ENCODE measurements around the gene CHRNA4. TPM values are rescaled to one million over a fixed set of nuclear protein-coding genes. Genes with fewer than 3 reads are reported as not detected.

CHRNA4 gene
- total and polyA plus RNA-seq, 4 donors, result not detected

- Histone ChIP-seq H3K4me3 (ENCODE audit: low read length in 2 of 2) (no peak overlapping the region), H3K4me1 (ENCODE audit: control insufficient read depth in 1 of 2, insufficient read depth in 2 of 2, low read length in 2 of 2) (no peaks in the 10 kb centered on the region), H3K36me3 (ENCODE audit: control insufficient read depth in 1 of 2, insufficient read depth in 2 of 2, low read length in 1 of 2) (no peaks in the 10 kb centered on the region), H3K27ac (ENCODE audit: low read depth in 1 of 2, low read length in 2 of 2) (no peak overlapping the region), H3K9me3 (ENCODE audit: control insufficient read depth, low read length) (no peaks in the 10 kb centered on the region), H3K27me3 (ENCODE audit: control insufficient read depth in 1 of 2, insufficient read depth in 2 of 2, low read length in 1 of 2) (no peaks in the 10 kb centered on the region)
- DNase-seq (no peak), ATAC-seq (ENCODE audit: low FRiP score) (no peak)
- WGBS, 2 donors, result 21 to 28% methylated on average over 18 of the region's 18 CpGs
- intact Hi-C loops (cut with DNase I), result no loop called here
Observed at GRCh38 chr20:63296531-63297299, 64.4 kb downstream of the CHRNA4 start.

- Histone ChIP-seq H3K27me3 (ENCODE audit: control insufficient read depth in 1 of 2, insufficient read depth in 2 of 2, low read length in 1 of 2) (no peaks in the 10 kb centered on the region), H3K36me3 (ENCODE audit: control insufficient read depth in 1 of 2, insufficient read depth in 2 of 2, low read length in 1 of 2) (no peaks in the 10 kb centered on the region), H3K4me3 (ENCODE audit: low read length in 2 of 2) (no peak overlapping the region), H3K27ac (ENCODE audit: low read depth in 1 of 2, low read length in 2 of 2) (no peak overlapping the region), H3K4me1 (ENCODE audit: control insufficient read depth in 1 of 2, insufficient read depth in 2 of 2, low read length in 2 of 2) (no peaks in the 10 kb centered on the region), H3K9me3 (ENCODE audit: control insufficient read depth, low read length) (no peaks in the 10 kb centered on the region)
- ATAC-seq (ENCODE audit: low FRiP score), result no peak
- WGBS, 2 donors, result 12 to 13% methylated on average over 20 of the region's 20 CpGs
- intact Hi-C loops (cut with DNase I), result no loop called here
- no peak for DNase-seq
Observed at GRCh38 chr20:63295846-63296245, 65.3 kb downstream of the CHRNA4 start.

- H3K27me3 ChIP-seq (ENCODE audit: control insufficient read depth in 1 of 2, insufficient read depth in 2 of 2, low read length in 1 of 2), result no peaks in the 10 kb centered on the region
- no peak for ATAC-seq (ENCODE audit: low FRiP score)
- no peak for DNase-seq
- no peaks in the 10 kb centered on the region for H3K4me1 ChIP-seq (ENCODE audit: control insufficient read depth in 1 of 2, insufficient read depth in 2 of 2, low read length in 2 of 2)
- no peak overlapping the region for H3K4me3 ChIP-seq (ENCODE audit: low read length in 2 of 2)
- H3K9me3 ChIP-seq (ENCODE audit: control insufficient read depth, low read length), result no peaks in the 10 kb centered on the region
- WGBS, 2 donors, result 19 to 21% methylated on average over 17 of the region's 17 CpGs
- no peaks in the 10 kb centered on the region for H3K36me3 ChIP-seq (ENCODE audit: control insufficient read depth in 1 of 2, insufficient read depth in 2 of 2, low read length in 1 of 2)
- H3K27ac ChIP-seq (ENCODE audit: low read depth in 1 of 2, low read length in 2 of 2), result no peak overlapping the region
- intact Hi-C loops (cut with DNase I), result no loop called here
Observed at GRCh38 chr20:63295422-63295821, 65.7 kb downstream of the CHRNA4 start.

GRCh38 chr20:63295018-63295417 is 66.1 kb downstream of the CHRNA4 start:
- no peak overlapping the region for H3K27ac ChIP-seq (ENCODE audit: low read depth in 1 of 2, low read length in 2 of 2)
- DNase-seq, result no peak
- no peak overlapping the region for H3K4me3 ChIP-seq (ENCODE audit: low read length in 2 of 2)
- intact Hi-C loops (cut with DNase I), result no loop called here
- no peaks in the 10 kb centered on the region for H3K36me3 ChIP-seq (ENCODE audit: control insufficient read depth in 1 of 2, insufficient read depth in 2 of 2, low read length in 1 of 2)
- no peak for ATAC-seq (ENCODE audit: low FRiP score)
- no peaks in the 10 kb centered on the region for H3K27me3 ChIP-seq (ENCODE audit: control insufficient read depth in 1 of 2, insufficient read depth in 2 of 2, low read length in 1 of 2)
- H3K9me3 ChIP-seq (ENCODE audit: control insufficient read depth, low read length), result no peaks in the 10 kb centered on the region
- no peaks in the 10 kb centered on the region for H3K4me1 ChIP-seq (ENCODE audit: control insufficient read depth in 1 of 2, insufficient read depth in 2 of 2, low read length in 2 of 2)
- 32 to 34% methylated on average over 19 of the region's 19 CpGs for WGBS, 2 donors

- intact Hi-C loops (cut with DNase I), result no loop called here
- H3K27ac ChIP-seq (ENCODE audit: low read depth in 1 of 2, low read length in 2 of 2), result no peak overlapping the region
- DNase-seq, result no peak
- H3K9me3 ChIP-seq (ENCODE audit: control insufficient read depth, low read length), result no peaks in the 10 kb centered on the region
- H3K4me1 ChIP-seq (ENCODE audit: control insufficient read depth in 1 of 2, insufficient read depth in 2 of 2, low read length in 2 of 2), result no peaks in the 10 kb centered on the region
- H3K4me3 ChIP-seq (ENCODE audit: low read length in 2 of 2), result no peak overlapping the region
- no peaks in the 10 kb centered on the region for H3K27me3 ChIP-seq (ENCODE audit: control insufficient read depth in 1 of 2, insufficient read depth in 2 of 2, low read length in 1 of 2)
- no peaks in the 10 kb centered on the region for H3K36me3 ChIP-seq (ENCODE audit: control insufficient read depth in 1 of 2, insufficient read depth in 2 of 2, low read length in 1 of 2)
- 76% methylated on average over 12 of the region's 12 CpGs for WGBS, 2 donors
- ATAC-seq (ENCODE audit: low FRiP score), result no peak
Observed at GRCh38 chr20:63294536-63294900, 66.6 kb downstream of the CHRNA4 start.

- Histone ChIP-seq H3K27ac (ENCODE audit: low read depth in 1 of 2, low read length in 2 of 2) (no peak overlapping the region), H3K27me3 (ENCODE audit: control insufficient read depth in 1 of 2, insufficient read depth in 2 of 2, low read length in 1 of 2) (no peaks in the 10 kb centered on the region), H3K4me3 (ENCODE audit: low read length in 2 of 2) (no peak overlapping the region), H3K9me3 (ENCODE audit: control insufficient read depth, low read length) (no peaks in the 10 kb centered on the region), H3K36me3 (ENCODE audit: control insufficient read depth in 1 of 2, insufficient read depth in 2 of 2, low read length in 1 of 2) (no peaks in the 10 kb centered on the region), H3K4me1 (ENCODE audit: control insufficient read depth in 1 of 2, insufficient read depth in 2 of 2, low read length in 2 of 2) (no peaks in the 10 kb centered on the region)
- intact Hi-C loops (cut with DNase I), result no loop called here
- WGBS, 2 donors, result 53% methylated on average over 17 to 22 of the region's 22 CpGs
- DNase-seq (peak in 1 of 2 donors; percentile 32), ATAC-seq (ENCODE audit: low FRiP score) (no peak)
Observed at GRCh38 chr20:63293871-63294535, 67.1 kb downstream of the CHRNA4 start.

- Histone ChIP-seq H3K27ac (ENCODE audit: low read depth in 1 of 2, low read length in 2 of 2) (no peak overlapping the region), H3K4me3 (ENCODE audit: low read length in 2 of 2) (no peak overlapping the region), H3K27me3 (ENCODE audit: control insufficient read depth in 1 of 2, insufficient read depth in 2 of 2, low read length in 1 of 2) (no peaks in the 10 kb centered on the region), H3K4me1 (ENCODE audit: control insufficient read depth in 1 of 2, insufficient read depth in 2 of 2, low read length in 2 of 2) (no peaks in the 10 kb centered on the region), H3K36me3 (ENCODE audit: control insufficient read depth in 1 of 2, insufficient read depth in 2 of 2, low read length in 1 of 2) (peaks cover 0 to under 1% of the 10 kb centered on the region in 2 donors), H3K9me3 (ENCODE audit: control insufficient read depth, low read length) (no peaks in the 10 kb centered on the region)
- intact Hi-C loops (cut with DNase I), result no loop called here
- 38 to 44% methylated on average over 11 of the region's 11 CpGs for WGBS, 2 donors
- DNase-seq, result peak in 1 of 2 donors; percentile 41
- no peak for ATAC-seq (ENCODE audit: low FRiP score)
Observed at GRCh38 chr20:63293456-63293855, 67.7 kb downstream of the CHRNA4 start.
